ENCODE results near the gene TRH. TPM values are rescaled to one million over a fixed set of nuclear protein-coding genes. Genes with fewer than 3 reads are reported as not detected.
A peak's percentile ranks its signal among the peaks of the same experiment; 100 is the strongest.

Gene TRH
- total and polyA plus RNA-seq, 4 donors, result 0.14 to 0.40 (median 0.22) TPM; not detected in 1

- WGBS, 2 donors, result 89 to 92% methylated on average over 4 of the region's 4 CpGs
- Histone ChIP-seq H3K4me3 (no peak overlapping the region), H3K4me1 (ENCODE audit: control insufficient read depth in 5 of 5, insufficient read depth in 5 of 5, low read length in 5 of 5) (no peaks in the 10 kb centered on the region), H3K27ac (ENCODE audit: low read depth in 1 of 2, low read length in 1 of 2) (no peak overlapping the region), H3K9me3 (ENCODE audit: control insufficient read depth in 4 of 4, insufficient read depth in 3 of 4, low read length in 3 of 4) (peaks cover 0 to 6% (median 2%) of the 10 kb centered on the region in 4 donors), H3K27me3 (ENCODE audit: control insufficient read depth in 3 of 3, insufficient read depth in 3 of 3, low read length in 2 of 3) (no peaks in the 10 kb centered on the region), H3K9ac (ENCODE audit: insufficient read depth in 1 of 2, low read length in 2 of 2) (no peak overlapping the region), H3K36me3 (ENCODE audit: control insufficient read depth in 4 of 4, insufficient read depth in 4 of 4, low read length in 4 of 4) (no peaks in the 10 kb centered on the region)
- ATAC-seq (ENCODE audit: insufficient read depth, low FRiP score) (no peak), DNase-seq (no peak)
- no peak for TF ChIP-seq CTCF (IDR thresholded peaks at IDR 0.05; ENCODE audit: control extremely low read depth, extremely low read depth)
Measured at GRCh38 chr3:129933471-129933870, 41.0 kb upstream of the TRH start.

DNA sequence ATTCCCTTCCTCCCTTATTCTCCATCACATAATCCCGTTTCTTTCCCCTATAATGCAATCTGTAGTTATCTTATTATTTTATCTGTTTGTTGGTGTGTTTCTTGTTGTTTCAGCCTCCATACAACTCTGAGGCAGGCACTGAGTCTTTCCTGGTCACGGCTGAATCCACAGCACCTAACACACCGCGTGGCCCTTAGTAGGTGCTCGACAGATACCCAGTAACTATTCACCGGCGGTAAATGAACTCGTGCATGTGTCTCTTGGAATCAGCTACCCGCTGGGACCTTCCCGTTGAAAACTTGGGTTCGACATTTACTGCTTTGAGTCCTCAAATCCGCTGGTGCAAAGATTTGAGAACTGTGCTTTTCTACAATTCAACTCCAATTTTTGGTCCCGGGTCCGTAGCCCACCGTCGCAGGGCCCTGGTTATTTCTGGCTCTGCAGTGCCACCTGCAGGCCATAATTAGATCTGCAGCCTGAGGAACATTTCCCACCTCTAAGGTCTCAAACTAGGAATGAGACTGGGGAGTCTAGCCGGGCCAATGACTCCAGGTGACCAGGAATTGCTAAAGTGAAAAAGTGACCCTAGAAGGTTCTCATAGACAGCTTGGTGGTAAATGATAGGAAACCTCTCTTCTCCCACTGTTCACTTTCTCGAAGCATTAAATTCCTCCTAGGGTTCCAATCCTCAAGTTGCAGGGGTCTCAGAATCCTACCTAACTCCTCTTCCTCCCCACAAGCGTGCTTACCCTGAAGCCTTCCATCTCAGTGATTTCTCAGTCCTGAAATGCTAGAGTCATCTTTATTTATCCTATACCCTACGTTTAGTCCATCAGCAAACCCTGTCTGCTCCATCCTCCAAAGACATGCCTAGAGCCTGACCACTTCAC lies 40.0 kb upstream of the TRH start:
- 33 to 37% methylated on average over 20 of the region's 20 CpGs for whole genome bisulfite sequencing, 2 donors
- no peak overlapping the region for H3K4me3 ChIP-seq
- H3K27ac ChIP-seq (ENCODE audit: low read depth in 1 of 2, low read length in 1 of 2), result no peak overlapping the region
- peaks cover 0 to 4% (median 2%) of the 10 kb centered on the region in 4 donors for H3K9me3 ChIP-seq (ENCODE audit: control insufficient read depth in 4 of 4, insufficient read depth in 3 of 4, low read length in 3 of 4)
- DNase-seq (peak; percentile 41 to 63 (median 62)), ATAC-seq (ENCODE audit: insufficient read depth, low FRiP score) (peak; percentile 76)
- H3K9ac ChIP-seq (ENCODE audit: insufficient read depth in 1 of 2, low read length in 2 of 2), result no peak overlapping the region
- H3K4me1 ChIP-seq (ENCODE audit: control insufficient read depth in 5 of 5, insufficient read depth in 5 of 5, low read length in 5 of 5), result no peaks in the 10 kb centered on the region
- H3K36me3 ChIP-seq (ENCODE audit: control insufficient read depth in 4 of 4, insufficient read depth in 4 of 4, low read length in 4 of 4), result no peaks in the 10 kb centered on the region
- TF ChIP-seq CTCF (IDR thresholded peaks at IDR 0.05; ENCODE audit: control extremely low read depth, extremely low read depth), result peak; percentile 89
- H3K27me3 ChIP-seq (ENCODE audit: control insufficient read depth in 3 of 3, insufficient read depth in 3 of 3, low read length in 2 of 3), result no peaks in the 10 kb centered on the region

DNA sequence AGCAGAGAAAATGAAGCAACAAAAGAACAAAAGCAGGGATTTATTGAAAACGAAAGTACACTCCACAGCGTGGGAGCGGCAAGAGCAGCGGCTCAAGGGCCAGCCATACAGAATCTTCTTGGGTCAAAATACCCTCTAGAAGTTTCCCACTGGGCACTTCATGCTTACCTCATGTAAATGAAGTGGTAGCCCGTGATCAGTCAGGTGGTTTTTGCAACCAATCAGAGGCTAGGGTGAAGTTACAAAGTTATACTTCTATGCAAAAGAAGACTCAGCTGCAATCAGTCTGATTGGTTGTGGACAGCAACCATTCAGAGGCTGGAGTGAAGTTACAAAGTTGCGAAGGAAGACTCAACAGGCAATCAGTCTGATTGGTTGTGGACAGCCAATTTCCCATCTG lies 37.8 kb upstream of the TRH start:
- peak; percentile 45 for ATAC-seq (ENCODE audit: insufficient read depth, low FRiP score)
- Histone ChIP-seq H3K27ac (ENCODE audit: low read depth in 1 of 2, low read length in 1 of 2) (no peak overlapping the region), H3K9ac (ENCODE audit: insufficient read depth in 1 of 2, low read length in 2 of 2) (no peak overlapping the region), H3K4me3 (no peak overlapping the region), H3K27me3 (ENCODE audit: control insufficient read depth in 3 of 3, insufficient read depth in 3 of 3, low read length in 2 of 3) (no peaks in the 10 kb centered on the region), H3K36me3 (ENCODE audit: control insufficient read depth in 4 of 4, insufficient read depth in 4 of 4, low read length in 4 of 4) (no peaks in the 10 kb centered on the region), H3K4me1 (ENCODE audit: control insufficient read depth in 5 of 5, insufficient read depth in 5 of 5, low read length in 5 of 5) (no peaks in the 10 kb centered on the region), H3K9me3 (ENCODE audit: control insufficient read depth in 4 of 4, insufficient read depth in 3 of 4, low read length in 3 of 4) (no peaks in the 10 kb centered on the region)
- WGBS, 2 donors, result 33 to 42% methylated on average over 6 of the region's 6 CpGs
- DNase-seq, result peak; percentile 27 to 42 (median 42)
- no peak for TF ChIP-seq CTCF (IDR thresholded peaks at IDR 0.05; ENCODE audit: control extremely low read depth, extremely low read depth)
